ENCODE data around the gene SLC22A1. TPM values are rescaled to one million over a fixed set of nuclear protein-coding genes. Genes with fewer than 3 reads are reported as not detected.

The SLC22A1 gene
- total and polyA plus RNA-seq, 2 of the 13 experiments (the other 11 are each of a cell fraction or from before 2014, with no cell fraction given) = 0.80 to 0.87 TPM

- peak; percentile 49; the same call in 1 of the 2 replicates for TF ChIP-seq PAXIP1 (CRISPR knock-in tag; conservative IDR thresholded peaks at IDR 0.05)
- 0 out of 2 replicates have a peak, but pooled peaks have one; percentile 22 for TF ChIP-seq ERF (CRISPR knock-in tag; IDR thresholded peaks at IDR 0.05)
- TF ChIP-seq CREB1 (IDR thresholded peaks at IDR 0.05) = no peak
- peak; percentile 38; the same call in 1 of the 2 replicates for TF ChIP-seq CREB1 (CRISPR knock-in tag; IDR thresholded peaks at IDR 0.05)
- no peak for TF ChIP-seq NR1H2 (CRISPR knock-in tag; IDR thresholded peaks at IDR 0.05; ENCODE audit: borderline replicate concordance, low read depth)
- TF ChIP-seq PTBP1 (IDR thresholded peaks at IDR 0.05; ENCODE audit: low read depth, low read length, poor library complexity, severe bottlenecking) = no peak
- peak; percentile 39; the same call in 1 of the 2 replicates for TF ChIP-seq NR2F6 (IDR thresholded peaks at IDR 0.05)
- TF ChIP-seq NR2F6 (CRISPR knock-in tag; IDR thresholded peaks at IDR 0.05) = 0 out of 2 replicates have a peak, but pooled peaks have one; percentile 29
- no peak for TF ChIP-seq MXD3 (CRISPR knock-in tag; IDR thresholded peaks at IDR 0.05)
- TF ChIP-seq MAF1 (CRISPR knock-in tag; IDR thresholded peaks at IDR 0.05; ENCODE audit: borderline replicate concordance) = no peak
- TF ChIP-seq ZBTB7B (CRISPR knock-in tag; IDR thresholded peaks at IDR 0.05) = no peak
- TF ChIP-seq MTA3 (CRISPR knock-in tag; IDR thresholded peaks at IDR 0.05) = no peak
- no peak for TF ChIP-seq ZNF687 (CRISPR knock-in tag; IDR thresholded peaks at IDR 0.05)
- peak; percentile 54; the same call in 1 of the 2 replicates for TF ChIP-seq ZNF605 (CRISPR knock-in tag; IDR thresholded peaks at IDR 0.05)
- no peak for TF ChIP-seq HDAC1 (CRISPR knock-in tag; IDR thresholded peaks at IDR 0.05)
- peak; percentile 30; the same call in 1 of the 2 replicates for TF ChIP-seq ARID5B (CRISPR knock-in tag; IDR thresholded peaks at IDR 0.05)
- no peak for TF ChIP-seq ZBTB2 (CRISPR knock-in tag; IDR thresholded peaks at IDR 0.05; ENCODE audit: low read depth)
- TF ChIP-seq ZNF484 (CRISPR knock-in tag; IDR thresholded peaks at IDR 0.05; ENCODE audit: borderline replicate concordance, low read depth) = no peak
These were observed 1.5 kb upstream of the SLC22A1 start (continued) for GRCh38 chr6:160120087-160120486.

Data from HepG2 (cell line).